ENCODE results near the gene HJV. TPM values are rescaled to one million over a fixed set of nuclear protein-coding genes. Genes with fewer than 3 reads are reported as not detected.

HJV gene
- total RNA-seq, 1 donor from 2014 or later: not detected

GRCh38 chr1:146016891-146017290 lies 4.6 kb downstream of the HJV start:
- peaks cover 8% of the 10 kb centered on the region for H3K27me3 Mint-ChIP-seq (ENCODE audit: unreplicated experiment)

DNA sequence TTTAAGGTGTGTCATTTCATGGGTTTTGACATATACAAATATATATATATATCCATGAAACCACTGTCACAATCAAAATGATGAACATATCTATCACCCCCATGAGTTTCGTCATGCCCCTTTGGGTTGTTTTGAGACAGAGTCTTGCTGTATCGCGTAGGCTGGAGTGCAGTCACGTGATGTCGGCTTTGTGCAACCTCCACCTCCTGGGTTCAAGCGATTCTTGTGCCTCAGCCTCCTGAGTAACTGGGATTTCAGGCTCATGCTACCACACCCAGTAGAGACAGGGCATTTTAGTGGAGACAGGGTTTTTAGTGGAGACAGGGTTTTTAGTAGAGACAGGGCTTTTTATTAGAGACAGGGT lies 8.0 kb downstream of the HJV start:
- no peak overlapping the region for H3K4me3 Mint-ChIP-seq (ENCODE audit: unreplicated experiment)
- H3K27ac Mint-ChIP-seq (ENCODE audit: unreplicated experiment): no peak overlapping the region
- no peak for DNase-seq (ENCODE audit: low spot score)
- H3K4me1 Mint-ChIP-seq (ENCODE audit: unreplicated experiment): peaks cover 6% of the 10 kb centered on the region
- TF ChIP-seq CTCF (IDR thresholded peaks at IDR 0.05; ENCODE audit: unreplicated experiment): no peak
- H3K9me3 Mint-ChIP-seq (ENCODE audit: unreplicated experiment): no peaks in the 10 kb centered on the region
- peaks cover 3% of the 10 kb centered on the region for H3K36me3 Mint-ChIP-seq (ENCODE audit: low read depth, unreplicated experiment)
- peaks cover 4% of the 10 kb centered on the region for H3K27me3 Mint-ChIP-seq (ENCODE audit: unreplicated experiment)

More at GRCh38 chr1:146016891-146017290, 4.6 kb downstream of the HJV start:
- Mint-ChIP-seq H3K4me3 (ENCODE audit: unreplicated experiment) (no peak overlapping the region), H3K36me3 (ENCODE audit: low read depth, unreplicated experiment) (peaks cover 3% of the 10 kb centered on the region), H3K9me3 (ENCODE audit: unreplicated experiment) (no peaks in the 10 kb centered on the region), H3K27ac (ENCODE audit: unreplicated experiment) (no peak overlapping the region), H3K4me1 (ENCODE audit: unreplicated experiment) (peaks cover 8% of the 10 kb centered on the region)
- DNase-seq (ENCODE audit: low spot score): no peak
- TF ChIP-seq CTCF (IDR thresholded peaks at IDR 0.05; ENCODE audit: unreplicated experiment): no peak

DNA sequence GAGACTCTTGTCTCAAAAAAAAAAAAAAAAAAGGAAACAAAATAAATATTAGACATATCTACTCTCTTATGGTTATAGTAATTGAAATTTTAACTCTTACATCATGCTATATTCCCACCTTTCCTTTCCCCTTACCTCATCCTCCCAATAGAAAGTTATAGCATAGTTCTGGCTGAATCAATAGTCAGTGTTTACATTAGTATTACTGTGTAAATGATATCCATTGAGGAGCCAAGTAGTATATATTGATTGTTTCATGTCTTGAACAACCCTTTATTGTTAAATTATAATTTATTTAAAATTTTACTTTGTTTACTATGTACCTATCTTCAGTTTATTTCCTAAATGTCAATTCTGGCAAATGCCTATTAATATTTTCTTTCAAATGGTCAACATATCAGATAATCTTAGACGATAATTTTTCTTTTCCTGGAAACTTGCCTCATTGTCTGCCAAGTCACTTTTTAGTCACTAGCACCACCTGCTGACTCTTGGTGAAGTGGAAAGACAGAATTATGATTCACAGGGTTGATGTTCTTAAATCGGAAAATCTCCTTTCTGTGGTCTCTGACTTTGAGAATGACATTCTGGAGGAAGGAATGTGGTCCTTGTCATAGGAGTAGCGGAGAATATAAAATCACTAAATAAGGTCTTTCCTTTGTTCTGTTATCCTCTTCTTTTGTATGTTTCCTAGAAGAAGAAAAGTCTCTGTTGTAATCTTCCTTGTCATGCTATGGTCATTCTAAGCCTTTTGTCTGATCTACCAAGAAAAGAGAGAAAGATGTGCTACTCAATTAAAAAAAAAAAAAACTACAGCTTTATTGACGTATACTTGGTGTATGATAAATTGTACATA lies 8.6 kb downstream of the HJV start:
- Mint-ChIP-seq H3K4me3 (ENCODE audit: unreplicated experiment) (no peak overlapping the region), H3K4me1 (ENCODE audit: unreplicated experiment) (peaks cover 6% of the 10 kb centered on the region), H3K36me3 (ENCODE audit: low read depth, unreplicated experiment) (peaks cover 3% of the 10 kb centered on the region), H3K9me3 (ENCODE audit: unreplicated experiment) (no peaks in the 10 kb centered on the region), H3K27me3 (ENCODE audit: unreplicated experiment) (peaks cover 4% of the 10 kb centered on the region), H3K27ac (ENCODE audit: unreplicated experiment) (no peak overlapping the region)
- peak; percentile 49 for DNase-seq (ENCODE audit: low spot score)
- TF ChIP-seq CTCF (IDR thresholded peaks at IDR 0.05; ENCODE audit: unreplicated experiment): peak; percentile 35

DNA sequence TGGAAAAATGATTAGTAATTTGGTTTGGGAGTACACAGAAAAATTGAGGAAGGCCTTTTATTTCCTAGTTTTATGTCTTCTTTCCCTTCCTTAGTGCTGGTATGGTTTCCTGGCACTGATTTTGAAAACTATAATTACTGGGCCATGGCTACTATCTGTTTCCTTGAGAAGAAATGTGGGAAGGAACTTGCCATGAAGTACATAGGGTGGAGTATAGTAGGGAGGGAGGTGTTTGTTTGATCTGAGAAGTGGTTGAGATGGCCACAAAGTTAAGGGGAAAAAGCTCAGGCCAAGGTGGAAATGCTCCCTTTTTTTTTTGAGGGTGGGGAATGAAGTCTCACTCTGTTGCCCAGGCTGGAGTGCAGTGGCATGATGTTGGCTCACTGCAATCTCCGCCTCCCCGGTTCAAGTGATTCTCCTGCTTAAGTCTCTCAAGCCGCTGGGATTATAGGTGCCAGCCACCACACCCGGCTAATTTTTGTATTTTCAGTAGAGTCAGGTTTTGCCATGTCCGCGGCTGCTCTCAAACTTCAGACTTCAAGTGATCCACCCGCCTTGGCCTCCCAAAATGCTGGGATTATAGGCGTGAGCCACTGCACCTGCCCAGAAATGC lies 11.3 kb downstream of the HJV start:
- Mint-ChIP-seq H3K4me1 (ENCODE audit: unreplicated experiment) (peaks cover 8% of the 10 kb centered on the region), H3K4me3 (ENCODE audit: unreplicated experiment) (no peak overlapping the region), H3K27me3 (ENCODE audit: unreplicated experiment) (peaks cover 2% of the 10 kb centered on the region), H3K9me3 (ENCODE audit: unreplicated experiment) (no peaks in the 10 kb centered on the region), H3K27ac (ENCODE audit: unreplicated experiment) (no peak overlapping the region), H3K36me3 (ENCODE audit: low read depth, unreplicated experiment) (no peaks in the 10 kb centered on the region)
- TF ChIP-seq CTCF (IDR thresholded peaks at IDR 0.05; ENCODE audit: unreplicated experiment): no peak
- DNase-seq (ENCODE audit: low spot score): no peak
